Bronchial epithelial cell (primary cell): ENCODE results near the gene KCP. TPM values are rescaled to one million over a fixed set of nuclear protein-coding genes. Genes with fewer than 3 reads are reported as not detected.
A peak's percentile ranks its signal among the peaks of the same experiment; 100 is the strongest.

ENCODE experiments used
- DNase-seq: peaks from one replicate; pipeline ENCODE4 v3.0.0-alpha.2; 2010; ENCODE audit warnings: low read depth
- FAIRE-seq: peaks from 2 replicates; lab custom pipeline; 2011; peaks lifted over from hg19 to GRCh38; lab: Jason Lieb, UNC
- H3K27me3 ChIP-seq: 2 replicates; pipeline ENCODE4 v1.5.1; 2011; ENCODE audit warnings: low read length; ENCODE audit not compliant: control insufficient read depth, insufficient read depth
- H3K36me3 ChIP-seq: 2 replicates; pipeline ENCODE4 v1.5.1; 2011; ENCODE audit warnings: low read length; ENCODE audit not compliant: control insufficient read depth, insufficient read depth
- H3K4me3 ChIP-seq: 2 replicates; pipeline ENCODE4 v1.5.1; 2011; ENCODE audit warnings: mild to moderate bottlenecking, low read depth, low read length, control low read depth
- CTCF ChIP-seq: IDR thresholded peaks from 2 replicates; pipeline ENCODE4 v1.5.1; 2011; ENCODE audit warnings: mild to moderate bottlenecking, moderate library complexity, low read length, control low read depth, inconsistent platforms; ENCODE audit not compliant: insufficient read depth, severe bottlenecking
- total RNA-seq: library from RNA; depleted of rRNA; stranded (reverse); fragments of >200 nt; gene quantifications from 2 replicates; pipeline ENCODE4 v1.2.1, GENCODE V29; 2014

Gene KCP
- total RNA-seq, 1 donor from 2014 or later: 0.53 TPM

- H3K27me3 ChIP-seq: no peaks in the 10 kb centered on the region
These were observed 57.8 kb downstream of the KCP start for GRCh38 chr7:128852537-128853254.

GRCh38 chr7:128849804-128850490 lies 60.6 kb downstream of the KCP start:
- no peak for TF ChIP-seq CTCF
- Histone ChIP-seq H3K4me3 (no peak overlapping the region), H3K27me3 (no peaks in the 10 kb centered on the region), H3K36me3 (no peaks in the 10 kb centered on the region)
- DNase-seq: no peak
- no peak for FAIRE-seq

More at GRCh38 chr7:128852537-128853254, 57.8 kb downstream of the KCP start:
- H3K36me3 ChIP-seq: no peaks in the 10 kb centered on the region
- TF ChIP-seq CTCF: no peak
- H3K4me3 ChIP-seq: no peak overlapping the region
- no peak for FAIRE-seq
- no peak for DNase-seq

GRCh38 chr7:128849156-128849515 lies 61.4 kb downstream of the KCP start:
- TF ChIP-seq CTCF: no peak
- no peak for DNase-seq
- Histone ChIP-seq H3K4me3 (no peak overlapping the region), H3K27me3 (no peaks in the 10 kb centered on the region), H3K36me3 (no peaks in the 10 kb centered on the region)
- no peak for FAIRE-seq

- H3K27me3 ChIP-seq: no peaks in the 10 kb centered on the region
- no peak for TF ChIP-seq CTCF
- H3K4me3 ChIP-seq: no peak overlapping the region
- no peaks in the 10 kb centered on the region for H3K36me3 ChIP-seq
- DNase-seq (no peak), FAIRE-seq (peak; percentile 7)
These were observed 62.0 kb downstream of the KCP start for GRCh38 chr7:128848289-128849155.

GRCh38 chr7:128847721-128848211 lies 62.7 kb downstream of the KCP start:
- FAIRE-seq: no peak
- DNase-seq: no peak
- TF ChIP-seq CTCF: no peak
- Histone ChIP-seq H3K36me3 (no peaks in the 10 kb centered on the region), H3K27me3 (no peaks in the 10 kb centered on the region), H3K4me3 (no peak overlapping the region)
